NCI-H460 (cell line): Measurements from ENCODE around the gene MPHOSPH9. TPM values are rescaled to one million over a fixed set of nuclear protein-coding genes. Genes with fewer than 3 reads are reported as not detected.
"Not testable (repeated sequence)": the region's sequence is repeated elsewhere in the genome, so short reads cannot be mapped to it uniquely, and the experiment has no call there.

Experiments used
- DNase-seq: peaks from one replicate; pipeline ENCODE4 v3.0.0-alpha.2; 2016; ENCODE audit warnings: low read depth; ENCODE audit errors: extremely low read depth
- total RNA-seq: library from RNA; depleted of rRNA; stranded (reverse); fragments of >200 nt; shearing (Covaris generic); gene quantifications from 2 replicates; pipeline ENCODE4 v1.2.3, GENCODE V29; 2014

Gene MPHOSPH9
- total RNA-seq, 1 experiment from 2014 or later: 82.9 TPM

GRCh38 chr12:123258593-123258992 lies 25.7 kb upstream of the MPHOSPH9 start:
- DNase-seq: no peak

DNA sequence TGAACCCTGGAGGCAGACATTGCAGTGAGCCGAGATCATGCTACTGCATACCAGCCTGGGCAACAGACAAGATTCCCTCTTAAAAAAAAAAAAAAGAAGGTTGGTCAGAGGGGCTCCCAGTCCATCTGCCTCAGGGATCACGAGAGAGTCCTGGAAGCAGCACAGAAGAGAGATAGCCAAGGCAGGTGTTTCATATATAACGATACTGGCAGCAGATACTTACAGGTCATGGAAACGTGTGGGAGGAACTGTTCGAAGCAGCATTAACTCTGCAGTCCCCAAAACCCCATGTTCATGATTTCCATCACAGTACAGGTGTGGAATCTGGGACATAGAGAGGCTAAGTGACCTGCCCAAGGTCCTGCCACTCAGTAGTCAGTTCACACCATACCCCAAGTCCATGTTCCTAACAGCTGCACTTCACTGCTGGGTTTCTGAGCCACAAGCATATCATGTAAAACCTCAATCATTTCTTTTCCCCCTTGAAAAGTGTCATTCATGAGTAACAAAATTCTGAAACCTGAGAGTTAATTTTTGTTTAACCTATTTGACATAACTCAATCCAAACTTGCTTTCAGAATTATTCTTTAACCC lies 22.0 kb upstream of the MPHOSPH9 start:
- no peak for DNase-seq

GRCh38 chr12:123253641-123254459 lies 20.9 kb upstream of the MPHOSPH9 start:
- DNase-seq: no peak

DNA sequence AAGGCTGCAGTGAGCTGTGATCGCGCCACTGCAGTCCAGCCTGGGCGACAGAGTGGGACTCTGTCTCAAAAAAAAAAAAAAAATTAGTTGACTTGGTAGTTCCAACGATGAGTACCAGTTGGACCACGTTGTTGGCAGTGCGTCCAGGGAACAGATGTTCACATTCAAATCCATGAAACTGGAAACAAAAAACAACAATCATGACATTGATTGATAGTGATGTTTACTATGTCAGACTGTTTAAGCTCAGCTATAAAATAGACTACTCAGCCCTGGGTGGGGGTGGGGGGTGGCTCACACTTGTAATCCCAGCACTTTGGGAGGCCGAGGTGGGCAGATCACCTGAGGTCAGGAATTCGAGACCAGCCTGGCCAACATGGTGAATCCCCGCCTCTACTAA lies 19.4 kb upstream of the MPHOSPH9 start:
- not testable (repeated sequence) for DNase-seq

- DNase-seq: no peak
Measured at GRCh38 chr12:123251403-123252076, 18.6 kb upstream of the MPHOSPH9 start.

- DNase-seq: peak; percentile 55
Measured at GRCh38 chr12:123250471-123251383, 17.8 kb upstream of the MPHOSPH9 start.

- not testable (repeated sequence) for DNase-seq
Measured at GRCh38 chr12:123248996-123249741, 16.2 kb upstream of the MPHOSPH9 start.

DNA sequence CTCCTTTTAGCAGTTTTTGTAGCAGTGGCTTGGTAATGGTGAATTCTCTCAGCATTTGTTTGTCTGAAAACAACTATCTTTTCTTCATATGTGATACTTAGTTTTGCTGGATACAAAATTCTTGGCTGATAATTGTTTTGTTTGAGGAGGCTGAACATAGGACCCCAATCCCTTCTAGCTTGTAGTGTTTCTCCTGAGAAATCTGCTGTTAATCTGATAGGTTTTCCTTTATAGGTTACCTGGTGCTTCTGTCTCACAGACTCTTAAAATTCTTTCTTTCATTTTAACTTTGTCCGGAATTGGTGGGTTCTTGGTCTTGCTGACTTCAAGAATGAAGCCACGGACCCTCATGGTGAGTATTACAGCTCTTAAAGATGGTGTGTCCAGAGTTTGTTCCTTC lies 15.2 kb upstream of the MPHOSPH9 start:
- not testable (repeated sequence) for DNase-seq

GRCh38 chr12:123245678-123246077 lies 12.7 kb upstream of the MPHOSPH9 start:
- no peak for DNase-seq

DNA sequence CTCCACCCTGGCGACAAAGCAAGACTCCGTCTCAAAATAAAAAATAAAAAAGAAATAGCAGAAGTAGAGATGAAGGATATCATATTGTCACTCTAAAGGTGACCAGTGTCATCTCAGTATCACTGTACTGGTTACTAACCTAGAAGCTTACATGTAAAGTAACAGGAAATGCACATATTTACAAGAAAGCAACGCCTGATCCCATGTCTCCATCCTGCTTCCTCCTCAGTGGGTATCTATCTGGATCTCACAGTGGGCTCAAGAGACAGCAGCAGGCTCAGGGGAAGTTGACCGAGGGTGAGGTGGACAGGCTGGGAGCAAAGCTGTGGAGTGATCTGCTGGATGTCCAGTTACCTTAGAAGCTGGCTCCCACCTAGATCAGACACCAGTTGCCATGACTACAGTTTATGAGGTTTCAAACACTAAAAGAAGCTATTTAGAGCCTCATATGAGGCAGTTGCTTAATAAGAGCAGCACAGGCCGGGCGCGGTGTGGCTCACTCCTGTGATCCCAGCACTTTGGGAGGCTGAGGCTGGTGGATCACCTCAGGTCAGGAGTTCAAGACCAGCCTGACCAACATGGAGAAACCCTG lies 10.8 kb upstream of the MPHOSPH9 start:
- no peak for DNase-seq

GRCh38 chr12:123242116-123242904 lies 9.4 kb upstream of the MPHOSPH9 start:
- no peak for DNase-seq

DNA sequence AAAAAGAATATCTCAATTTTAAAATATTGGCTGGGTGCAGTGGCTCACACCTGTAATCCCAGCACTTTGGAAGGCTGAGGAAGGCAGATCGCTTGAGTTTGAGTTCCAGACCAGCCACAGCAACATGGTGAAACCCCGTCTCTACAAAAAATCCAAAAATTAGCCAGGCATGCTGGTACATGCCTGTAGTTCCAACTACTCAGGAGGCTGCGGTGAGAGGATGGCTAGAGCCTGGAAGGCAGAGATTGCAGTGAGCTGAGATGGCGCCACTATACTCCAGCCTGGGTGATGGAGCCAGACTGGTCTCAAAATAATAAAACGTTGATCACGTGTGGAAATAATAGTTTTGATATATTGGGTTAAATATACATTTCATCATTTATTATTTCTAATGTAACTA lies 6.0 kb upstream of the MPHOSPH9 start:
- DNase-seq: no peak

DNA sequence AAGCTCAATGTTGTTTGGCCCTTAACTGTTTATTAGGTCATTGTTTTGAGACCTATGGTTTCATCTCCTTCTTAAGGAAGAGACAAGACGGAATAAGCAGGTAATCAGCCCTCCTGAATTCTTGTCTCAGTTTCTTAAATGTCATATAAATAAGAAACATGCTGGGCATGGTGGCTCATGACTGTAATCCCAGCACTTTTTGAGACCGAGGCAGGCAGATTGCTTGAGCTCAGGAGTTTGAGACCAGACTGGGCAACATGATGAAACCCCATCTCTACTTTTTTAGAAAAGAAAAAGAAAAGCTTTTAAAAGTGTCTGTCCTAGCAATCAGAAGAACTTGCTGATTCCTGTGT lies 5.4 kb upstream of the MPHOSPH9 start:
- DNase-seq: no peak

DNA sequence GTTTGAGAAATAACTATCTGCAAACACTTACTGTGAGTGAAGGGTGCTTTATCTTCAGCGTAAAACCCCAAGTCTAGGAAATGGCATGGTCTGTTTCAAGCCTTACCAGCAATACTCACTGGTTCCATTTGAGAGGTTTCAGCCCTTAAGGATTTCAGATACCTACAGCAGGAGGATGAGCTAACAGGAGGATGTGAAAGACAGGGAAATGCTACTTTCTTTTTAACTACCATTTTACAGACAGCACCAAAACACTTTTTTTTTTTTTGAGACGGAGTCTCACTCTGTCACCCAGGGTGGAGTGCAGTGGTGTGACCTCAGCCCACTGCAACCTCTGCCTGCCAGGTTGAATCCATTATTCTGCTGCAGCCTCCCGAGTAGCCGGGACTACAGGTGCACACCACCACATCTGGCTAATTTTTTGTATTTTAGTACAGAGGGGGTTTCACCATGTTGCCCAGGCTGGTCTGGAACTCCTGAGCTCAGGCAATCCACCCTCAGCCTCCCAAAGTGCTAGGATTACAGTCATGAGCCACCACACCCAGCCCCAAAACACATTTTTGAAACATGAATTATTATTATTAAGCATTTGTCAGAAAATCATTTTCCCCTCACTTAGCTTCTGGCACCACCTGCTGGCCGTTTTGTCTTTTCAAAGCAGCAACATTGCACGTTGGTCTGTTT lies 4.8 kb upstream of the MPHOSPH9 start:
- peak; percentile 47 for DNase-seq

GRCh38 chr12:123233505-123234308 lies 766 bp upstream of the MPHOSPH9 start:
- no peak for DNase-seq

- no peak for DNase-seq
Measured at GRCh38 chr12:123232472-123232806, 502 bp downstream of the MPHOSPH9 start.

DNA sequence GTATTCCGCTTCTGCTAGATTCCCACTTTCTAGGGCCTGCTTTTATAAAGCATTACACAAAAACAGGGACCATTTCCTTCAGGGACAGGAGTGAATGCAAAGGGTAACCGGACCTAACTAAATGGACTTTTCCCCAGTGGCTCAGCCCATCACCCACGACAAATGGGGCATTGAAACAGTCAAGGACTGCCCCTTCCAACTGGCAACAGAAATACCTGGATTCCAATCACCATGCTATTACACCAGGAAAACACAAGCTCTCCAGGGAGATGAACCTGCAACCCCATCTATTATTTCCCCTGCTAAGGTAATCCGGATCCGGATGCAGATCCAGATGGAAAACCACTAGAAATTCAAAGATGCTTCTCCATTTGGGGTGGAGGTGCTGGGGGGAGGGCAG lies 1.0 kb downstream of the MPHOSPH9 start:
- DNase-seq: no peak

GRCh38 chr12:123229051-123229450 lies 3.9 kb downstream of the MPHOSPH9 start:
- no peak for DNase-seq
